Measurements from ENCODE around the gene SMAD6. TPM values are rescaled to one million over a fixed set of nuclear protein-coding genes. Genes with fewer than 3 reads are reported as not detected.

The SMAD6 gene
- total and polyA plus RNA-seq, 2 donors (not counting 1 experiment from before 2014, with no cell fraction given): 0.03 to 0.37 TPM

DNA sequence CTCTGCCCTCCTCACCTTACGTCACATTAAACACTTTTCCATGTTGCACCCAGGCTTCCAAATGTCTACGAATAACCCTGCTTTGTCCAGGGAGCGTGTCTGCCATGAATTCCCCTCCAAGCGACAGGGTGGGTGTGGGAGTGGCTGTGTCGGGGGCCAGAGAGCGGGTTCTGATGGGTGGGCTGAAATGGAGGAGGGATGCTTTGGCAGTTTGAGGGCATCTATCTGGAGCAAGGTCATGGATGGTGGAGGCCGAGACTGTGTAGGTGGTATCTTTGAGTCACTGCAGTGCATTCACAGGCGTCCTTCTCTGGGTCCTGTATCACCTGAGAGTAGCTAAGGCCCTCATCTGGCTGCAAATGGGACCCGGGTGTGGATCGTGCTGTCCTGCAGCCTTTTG is 36.6 kb downstream of the SMAD6 start:
- H3K79me2 ChIP-seq (ENCODE audit: control insufficient read depth, insufficient read depth, low read length): no peaks in the 10 kb centered on the region
- no peaks in the 10 kb centered on the region for H3K27me3 ChIP-seq (replicated peaks in 1 of 4; ENCODE audit: control extremely low read depth in 1 of 4, control insufficient read depth in 3 of 4, insufficient read depth in 4 of 4, low read length in 3 of 4)
- intact Hi-C loops (cut with micrococcal nuclease): no loop called here
- no peak overlapping the region for H2AFZ ChIP-seq (ENCODE audit: insufficient read depth, low read depth, low read length, poor library complexity, severe bottlenecking)
- H3K36me3 ChIP-seq (replicated peaks in 1 of 2; ENCODE audit: control extremely low read depth in 1 of 2, control insufficient read depth in 1 of 2, extremely low read depth in 1 of 2, insufficient read depth in 2 of 2, low read length in 1 of 2): no peaks in the 10 kb centered on the region
- H3K27ac Mint-ChIP-seq: no peak overlapping the region
- H3K27ac ChIP-seq (ENCODE audit: low read length in 2 of 2): no peak overlapping the region
- TF ChIP-seq EZH2 (IDR thresholded peaks at IDR 0.05; ENCODE audit: borderline replicate concordance, insufficient read depth, low read depth, low read length, poor library complexity, severe bottlenecking): no peak
- TF ChIP-seq, protein P1, sequence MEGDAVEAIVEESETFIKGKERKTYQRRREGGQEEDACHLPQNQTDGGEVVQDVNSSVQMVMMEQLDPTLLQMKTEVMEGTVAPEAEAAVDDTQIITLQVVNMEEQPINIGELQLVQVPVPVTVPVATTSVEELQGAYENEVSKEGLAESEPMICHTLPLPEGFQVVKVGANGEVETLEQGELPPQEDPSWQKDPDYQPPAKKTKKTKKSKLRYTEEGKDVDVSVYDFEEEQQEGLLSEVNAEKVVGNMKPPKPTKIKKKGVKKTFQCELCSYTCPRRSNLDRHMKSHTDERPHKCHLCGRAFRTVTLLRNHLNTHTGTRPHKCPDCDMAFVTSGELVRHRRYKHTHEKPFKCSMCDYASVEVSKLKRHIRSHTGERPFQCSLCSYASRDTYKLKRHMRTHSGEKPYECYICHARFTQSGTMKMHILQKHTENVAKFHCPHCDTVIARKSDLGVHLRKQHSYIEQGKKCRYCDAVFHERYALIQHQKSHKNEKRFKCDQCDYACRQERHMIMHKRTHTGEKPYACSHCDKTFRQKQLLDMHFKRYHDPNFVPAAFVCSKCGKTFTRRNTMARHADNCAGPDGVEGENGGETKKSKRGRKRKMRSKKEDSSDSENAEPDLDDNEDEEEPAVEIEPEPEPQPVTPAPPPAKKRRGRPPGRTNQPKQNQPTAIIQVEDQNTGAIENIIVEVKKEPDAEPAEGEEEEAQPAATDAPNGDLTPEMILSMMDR (IDR thresholded peaks at IDR 0.05): no peak
- peaks cover 3% of the 10 kb centered on the region for H3K27me3 Mint-ChIP-seq
- H3K9me3 Mint-ChIP-seq (ENCODE audit: insufficient read depth): no peaks in the 10 kb centered on the region
- DNase-seq (no peak), ATAC-seq (ENCODE audit: low read depth) (no peak)
- no peaks in the 10 kb centered on the region for H3K9me3 ChIP-seq (ENCODE audit: control extremely low read depth in 1 of 3, control insufficient read depth in 2 of 3, insufficient read depth in 1 of 3, low read length in 2 of 3)
- no peak overlapping the region for H3K4me2 ChIP-seq (replicated peaks; ENCODE audit: low read depth, low read length, poor library complexity, severe bottlenecking)
- no peak overlapping the region for H3K4me3 Mint-ChIP-seq
- H3K9ac ChIP-seq (ENCODE audit: low read length): no peak overlapping the region
- CTCF ChIA-PET: no interaction called here
- no peaks in the 10 kb centered on the region for H3K4me1 Mint-ChIP-seq
- no peaks in the 10 kb centered on the region for H4K20me1 ChIP-seq (ENCODE audit: control insufficient read depth, insufficient read depth, low read length, poor library complexity, severe bottlenecking)
- 92% methylated on average over 7 of the region's 10 CpGs for WGBS (ENCODE audit: insufficient coverage)
- no peak overlapping the region for H3K4me3 ChIP-seq (ENCODE audit: control extremely low read depth in 1 of 5, extremely low read depth in 1 of 5, insufficient read depth in 1 of 5, low read depth in 2 of 5, low read length in 4 of 5)
- H3K4me1 ChIP-seq (ENCODE audit: control insufficient read depth in 2 of 2, insufficient read depth in 2 of 2, low read length in 2 of 2): no peaks in the 10 kb centered on the region
- POLR2A ChIA-PET: no interaction called here

DNA sequence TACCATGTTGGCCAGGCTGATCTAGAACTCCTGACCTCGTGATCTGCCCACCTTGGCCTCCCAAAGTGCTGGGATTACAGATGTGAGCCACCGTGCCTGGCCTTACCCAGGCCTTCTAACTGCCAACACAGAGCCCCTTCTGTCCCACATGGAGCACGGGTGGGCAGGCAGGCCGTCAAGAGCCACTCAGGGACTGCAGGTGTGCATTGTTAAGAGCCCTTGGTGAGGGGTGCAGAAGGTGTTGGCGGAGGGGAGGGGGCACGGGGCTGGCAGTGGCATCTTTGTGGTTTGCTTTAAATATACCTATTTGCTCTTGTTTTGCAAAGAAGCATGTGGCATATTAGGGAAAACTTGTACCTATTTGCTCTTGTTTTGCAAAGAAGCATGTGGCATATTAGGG is 37.3 kb downstream of the SMAD6 start:
- Mint-ChIP-seq H3K4me1 (no peaks in the 10 kb centered on the region), H3K27me3 (peaks cover 3% of the 10 kb centered on the region), H3K9me3 (ENCODE audit: insufficient read depth) (no peaks in the 10 kb centered on the region), H3K4me3 (no peak overlapping the region), H3K27ac (no peak overlapping the region)
- TF ChIP-seq, protein P1 (IDR thresholded peaks at IDR 0.05): no peak
- no peak for TF ChIP-seq EZH2 (IDR thresholded peaks at IDR 0.05; ENCODE audit: borderline replicate concordance, insufficient read depth, low read depth, low read length, poor library complexity, severe bottlenecking)
- ChIA-PET POLR2A (no interaction called here), CTCF (no interaction called here)
- Histone ChIP-seq H3K27ac (ENCODE audit: low read length in 2 of 2) (no peak overlapping the region), H4K20me1 (ENCODE audit: control insufficient read depth, insufficient read depth, low read length, poor library complexity, severe bottlenecking) (no peaks in the 10 kb centered on the region), H3K4me3 (ENCODE audit: control extremely low read depth in 1 of 5, extremely low read depth in 1 of 5, insufficient read depth in 1 of 5, low read depth in 2 of 5, low read length in 4 of 5) (no peak overlapping the region), H3K36me3 (replicated peaks in 1 of 2; ENCODE audit: control extremely low read depth in 1 of 2, control insufficient read depth in 1 of 2, extremely low read depth in 1 of 2, insufficient read depth in 2 of 2, low read length in 1 of 2) (no peaks in the 10 kb centered on the region), H2AFZ (ENCODE audit: insufficient read depth, low read depth, low read length, poor library complexity, severe bottlenecking) (no peak overlapping the region), H3K27me3 (replicated peaks in 1 of 4; ENCODE audit: control extremely low read depth in 1 of 4, control insufficient read depth in 3 of 4, insufficient read depth in 4 of 4, low read length in 3 of 4) (no peaks in the 10 kb centered on the region), H3K9ac (ENCODE audit: low read length) (no peak overlapping the region), H3K4me2 (replicated peaks; ENCODE audit: low read depth, low read length, poor library complexity, severe bottlenecking) (no peak overlapping the region), H3K79me2 (ENCODE audit: control insufficient read depth, insufficient read depth, low read length) (no peaks in the 10 kb centered on the region), H3K4me1 (ENCODE audit: control insufficient read depth in 2 of 2, insufficient read depth in 2 of 2, low read length in 2 of 2) (no peaks in the 10 kb centered on the region), H3K9me3 (ENCODE audit: control extremely low read depth in 1 of 3, control insufficient read depth in 2 of 3, insufficient read depth in 1 of 3, low read length in 2 of 3) (no peaks in the 10 kb centered on the region)
- no peak for ATAC-seq (ENCODE audit: low read depth)
- 85% methylated on average over 6 of the region's 6 CpGs for WGBS (ENCODE audit: insufficient coverage)
- intact Hi-C loops (cut with micrococcal nuclease): no loop called here
- DNase-seq: no peak
